HG03378 (cell line): ENCODE measurements around the gene CCDC186.

Experiments
- ATAC-seq: cut with Tn5 transposase; IDR thresholded peaks from one replicate; pipeline ENCODE4 v1.9.1; 2021; ENCODE audit warnings: mild to moderate bottlenecking, moderate library complexity; ENCODE audit not compliant: unreplicated experiment

The CCDC186 gene

DNA sequence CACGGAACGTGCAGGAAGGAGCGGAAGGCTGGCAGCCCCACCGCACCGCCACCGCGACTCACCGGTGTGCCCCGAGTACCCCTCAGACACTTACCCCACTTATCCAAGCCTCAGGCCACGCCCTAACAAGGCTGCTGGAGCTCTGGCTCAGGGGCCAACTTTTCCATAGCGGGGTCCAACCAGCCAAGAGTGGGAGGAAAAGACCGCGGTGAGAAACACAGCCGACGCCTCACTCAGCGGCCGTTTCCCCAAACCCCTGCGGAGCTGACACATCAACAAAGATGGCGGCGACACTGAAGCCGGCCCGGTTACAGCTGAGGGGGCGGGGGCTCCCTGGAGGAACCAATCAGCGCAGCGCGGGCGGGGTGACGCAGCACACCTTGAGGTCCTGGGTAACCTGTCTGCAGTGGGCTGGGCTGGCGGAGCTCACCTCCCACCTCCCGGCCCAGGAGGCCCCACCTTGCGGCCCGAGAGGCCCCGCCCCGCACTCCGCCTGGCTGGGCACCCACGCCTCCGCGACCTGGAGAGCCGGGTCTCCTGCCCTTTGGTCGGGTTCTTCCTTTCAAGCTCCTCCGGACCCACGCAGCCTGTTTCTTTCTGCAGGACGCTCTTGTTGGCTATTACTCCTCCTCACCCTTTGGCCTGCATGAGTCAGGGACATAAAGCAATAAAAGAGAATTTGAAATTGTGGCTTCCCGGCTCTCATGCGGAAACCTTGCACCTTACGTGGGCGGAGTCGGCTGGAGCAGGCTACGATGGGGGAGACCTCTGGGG is at the start of gene CCDC186:
Gene CCDC186 (minus strand): TSS at position 283 of the 774 bp plus-strand sequence. CDS start 10,935 bp downstream, outside the sequence.
- ATAC-seq, result peak; percentile 93

DNA sequence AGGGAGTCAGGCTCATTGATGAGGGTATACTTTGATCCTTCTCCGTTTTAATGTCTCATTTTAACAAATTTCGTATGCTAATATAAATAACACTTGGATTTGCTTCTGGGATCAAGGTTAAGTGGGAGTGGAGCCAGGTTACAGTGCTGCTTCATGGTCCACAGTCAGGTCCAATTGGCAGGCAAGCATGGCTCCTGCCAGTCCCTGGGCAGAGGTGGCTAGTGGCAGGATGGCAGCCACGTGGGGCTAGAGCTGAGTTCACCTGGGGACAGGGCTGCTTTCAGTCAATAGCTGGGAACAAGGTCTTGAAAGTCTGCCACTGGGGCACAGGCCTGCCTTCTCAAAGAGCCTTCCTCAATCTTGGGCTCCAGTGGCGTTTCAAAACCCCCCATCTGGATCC is 49.1 kb upstream of the CCDC186 start:
- no peak for ATAC-seq

DNA sequence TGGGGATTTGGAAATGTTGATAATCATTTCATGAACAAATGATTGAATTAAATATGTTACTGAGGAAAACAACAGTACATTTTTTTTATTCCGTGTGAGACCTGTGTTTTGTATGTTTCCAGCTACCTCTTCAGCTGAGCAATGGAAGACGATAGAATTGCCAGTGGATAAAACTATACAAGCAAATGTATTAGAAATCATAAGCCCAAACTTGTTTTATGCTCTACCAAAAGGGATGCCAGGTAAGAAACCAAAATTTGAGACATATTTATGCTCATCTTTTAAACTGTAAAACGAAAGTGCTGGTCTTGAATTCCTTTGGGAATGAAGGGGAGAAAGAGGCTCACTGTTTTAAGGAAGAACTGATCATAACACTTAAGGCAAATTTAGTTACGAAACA is 47.2 kb upstream of the CCDC186 start:
- ATAC-seq, result no peak

DNA sequence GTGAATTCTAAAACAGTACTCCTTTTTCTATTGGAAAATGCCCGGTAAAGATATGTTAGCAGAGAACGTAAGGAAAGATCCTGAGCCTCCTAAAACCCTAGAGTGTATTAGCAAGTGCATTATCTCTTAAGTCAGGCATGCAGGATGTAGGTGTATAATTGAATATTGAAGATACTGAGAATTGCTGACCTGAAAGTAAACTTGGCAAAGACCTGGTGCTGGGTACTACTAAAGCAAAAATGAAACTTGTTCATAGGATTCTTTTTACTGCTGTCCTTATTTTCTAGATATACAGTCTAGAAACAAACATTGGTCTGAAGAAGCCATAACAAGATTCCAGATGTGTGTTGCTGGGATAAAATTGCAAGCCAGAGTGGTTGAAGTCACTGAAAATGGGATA is 46.3 kb upstream of the CCDC186 start:
- ATAC-seq, result no peak

DNA sequence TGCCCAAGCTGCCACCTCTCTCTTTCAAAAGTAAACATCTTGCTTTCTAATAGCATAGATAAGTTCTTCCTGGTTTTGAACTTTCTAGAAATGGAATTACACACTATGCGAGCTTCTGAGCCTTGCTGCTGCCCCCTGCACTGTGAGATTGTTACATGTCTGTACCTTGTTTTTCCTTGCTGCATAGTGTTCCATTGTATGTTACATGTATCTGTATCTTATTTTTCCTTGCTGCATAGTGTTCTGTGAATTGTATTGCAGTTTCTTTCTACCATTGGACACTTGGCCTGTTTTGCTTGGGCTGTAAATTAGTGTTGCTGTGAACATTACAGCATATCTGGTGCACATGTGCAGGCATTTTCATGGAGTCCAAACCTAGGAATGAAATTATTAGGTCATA is 41.0 kb upstream of the CCDC186 start:
- no peak for ATAC-seq

DNA sequence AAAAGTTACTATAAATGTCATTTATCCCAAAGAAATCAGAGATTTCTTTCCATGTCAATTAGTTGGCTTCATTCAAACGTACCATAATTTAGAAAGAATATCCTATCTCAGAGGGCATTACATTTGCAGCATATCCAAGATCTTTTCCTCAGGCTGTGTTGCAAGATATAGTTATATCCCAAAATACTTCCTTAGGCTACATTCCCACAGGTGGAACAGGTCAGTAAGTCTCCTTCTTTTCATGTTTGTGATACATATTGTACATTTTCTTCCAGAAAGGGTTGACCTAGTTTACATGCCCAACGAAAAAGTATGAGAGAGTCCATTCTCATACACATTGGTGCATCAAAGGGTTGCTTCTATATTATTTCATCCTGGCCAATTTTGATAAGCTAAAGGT is 38.1 kb upstream of the CCDC186 start:
- no peak for ATAC-seq

DNA sequence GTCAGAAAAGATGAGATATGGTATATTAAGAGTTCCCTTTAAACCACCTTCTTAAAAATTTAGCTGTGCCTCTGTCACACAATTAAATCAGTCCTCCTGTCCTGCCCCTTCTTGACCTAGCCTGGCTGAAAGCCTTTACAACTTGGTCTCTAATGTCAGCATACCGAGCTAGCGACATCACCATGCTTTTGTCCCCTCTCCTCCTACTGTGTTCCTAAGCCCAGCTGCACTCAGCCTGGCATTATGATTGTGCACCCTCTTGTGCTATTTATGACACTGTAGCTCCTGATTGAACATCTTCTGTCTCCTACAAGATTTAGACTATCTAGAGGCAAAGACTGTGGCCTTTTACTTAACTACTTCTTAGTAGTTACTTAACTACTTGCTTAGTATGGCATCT is 34.3 kb upstream of the CCDC186 start:
- no peak for ATAC-seq

DNA sequence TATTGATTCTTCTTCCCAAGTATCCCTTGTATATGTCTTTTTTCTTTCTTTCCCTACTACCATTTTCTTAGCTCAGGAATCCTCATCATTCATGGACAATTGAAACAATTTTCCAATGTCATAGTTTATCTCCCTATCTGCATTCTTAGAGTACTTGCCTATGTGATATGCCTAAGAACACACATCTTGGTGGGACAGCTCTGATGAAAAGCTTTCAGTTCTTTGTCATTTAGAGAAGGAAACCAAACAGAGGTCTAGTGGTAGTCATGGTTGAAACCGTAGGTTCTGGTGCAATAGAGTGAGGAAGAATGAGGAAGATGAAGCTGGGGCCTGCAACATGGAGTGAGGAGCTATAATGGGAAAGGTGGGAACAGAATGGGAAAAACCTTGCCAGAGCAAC is 33.3 kb upstream of the CCDC186 start:
- no peak for ATAC-seq

DNA sequence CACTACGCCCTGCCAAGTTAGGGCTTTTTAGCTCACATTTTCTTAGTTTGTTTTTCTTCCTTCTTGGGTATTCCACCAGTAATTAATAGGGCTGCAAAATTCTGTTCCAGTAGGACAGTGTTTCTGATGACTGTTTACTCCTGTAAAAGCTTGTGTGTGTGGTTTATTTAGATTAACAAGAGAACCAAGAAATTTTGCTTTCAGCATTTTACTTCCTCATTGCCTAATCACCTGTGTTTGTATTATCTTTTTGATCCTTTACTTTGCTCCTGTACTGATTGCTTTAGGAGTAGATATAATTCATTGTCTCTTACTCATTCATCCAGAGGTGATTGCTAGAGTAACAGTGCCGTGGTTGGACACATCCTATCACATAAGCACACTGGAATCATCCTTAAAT is 32.9 kb upstream of the CCDC186 start:
- no peak for ATAC-seq

DNA sequence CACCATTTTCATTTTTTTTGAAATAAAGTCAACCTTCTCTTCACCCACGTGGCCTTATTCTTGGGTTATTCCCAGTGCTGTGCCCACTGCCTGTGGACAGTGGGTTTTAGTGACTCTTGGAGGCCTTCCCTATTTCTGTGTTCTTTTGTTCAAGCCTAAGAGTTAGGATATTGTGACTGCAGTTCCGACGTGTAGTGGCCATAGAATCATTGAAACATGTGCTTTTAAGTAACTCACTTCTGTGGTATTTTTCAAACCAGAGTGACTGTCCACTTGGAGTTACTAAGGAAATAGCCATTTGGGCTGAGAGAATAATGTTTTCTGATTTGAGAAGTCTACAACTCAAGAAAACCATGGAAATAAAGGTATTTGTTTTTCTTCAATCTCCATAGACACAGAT is 28.8 kb upstream of the CCDC186 start:
- ATAC-seq, result no peak

DNA sequence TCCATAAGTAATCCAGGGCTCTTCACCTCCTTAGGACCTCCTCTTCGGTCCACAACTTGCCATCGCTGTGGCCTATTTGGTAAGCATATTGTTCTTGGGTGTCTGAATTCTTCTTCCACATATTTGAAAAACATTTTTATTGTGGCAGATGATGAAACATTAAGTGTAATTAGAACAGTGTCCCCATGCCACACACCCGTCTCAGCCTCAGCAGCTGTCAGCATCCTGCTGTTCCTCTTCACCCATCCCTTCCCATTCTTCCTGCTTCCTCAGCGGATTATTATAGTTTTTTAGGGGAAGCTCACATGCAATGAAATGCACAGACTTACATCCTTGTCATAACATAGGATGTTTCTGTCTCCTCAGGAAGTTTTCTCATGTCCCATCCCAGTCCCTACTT is 25.2 kb upstream of the CCDC186 start:
- no peak for ATAC-seq

DNA sequence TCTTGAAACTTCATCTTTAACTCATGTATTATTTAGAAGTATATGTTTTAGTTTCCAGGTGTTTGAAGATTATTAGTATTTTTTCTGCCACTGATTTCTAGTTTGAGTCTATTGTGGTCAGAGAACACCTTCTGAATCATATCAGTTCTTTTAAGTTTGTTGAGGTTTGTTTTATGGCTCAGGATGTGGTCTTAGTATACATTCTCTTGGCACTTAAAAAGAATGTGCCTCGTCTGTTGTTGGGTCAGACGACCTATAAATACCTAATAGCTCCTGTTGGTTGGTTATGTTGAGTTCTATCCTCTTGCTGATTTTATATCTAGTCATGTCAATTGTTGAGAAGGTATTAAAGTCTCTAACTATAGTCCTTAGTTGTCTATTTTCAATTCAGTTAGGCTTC is 21.1 kb upstream of the CCDC186 start:
- peak; percentile 96 for ATAC-seq

DNA sequence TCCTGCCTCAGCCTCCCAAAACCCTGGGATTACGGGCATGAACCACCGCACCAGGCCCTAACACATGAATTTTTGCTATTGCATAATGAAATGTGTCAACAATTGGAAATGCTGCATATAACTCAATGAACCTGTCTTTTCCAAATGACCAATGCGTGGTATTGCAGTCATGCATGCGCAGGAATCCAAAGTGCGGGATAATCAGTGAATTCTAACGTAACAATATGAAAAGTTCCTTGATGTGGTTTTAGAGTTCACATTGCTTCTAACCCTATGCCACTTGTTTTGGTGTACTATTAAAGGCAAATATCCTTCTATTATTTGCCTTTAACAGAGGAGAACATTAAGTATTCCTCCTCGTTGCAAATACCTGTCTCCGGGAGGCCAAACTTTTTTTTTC is 15.7 kb upstream of the CCDC186 start:
- no peak for ATAC-seq

DNA sequence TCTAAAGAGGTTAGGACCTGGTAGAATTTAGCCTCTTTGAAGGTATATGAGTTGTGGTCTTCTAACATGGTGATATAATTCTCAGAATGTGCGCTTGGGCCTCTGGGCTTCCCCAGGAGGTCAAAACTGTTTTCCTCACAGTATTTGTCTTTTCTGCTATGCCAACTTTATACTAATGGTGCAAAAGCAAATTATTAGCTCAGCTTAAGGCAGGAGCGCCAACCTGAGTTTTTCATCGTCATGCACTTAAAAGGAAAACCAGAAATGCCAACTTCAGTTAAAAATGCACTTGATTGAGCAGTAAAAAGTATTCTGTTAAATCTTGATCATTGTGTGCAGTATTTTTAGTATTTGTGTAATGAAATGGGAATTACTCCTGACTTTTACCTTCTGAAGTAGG is 14.9 kb upstream of the CCDC186 start:
- no peak for ATAC-seq

DNA sequence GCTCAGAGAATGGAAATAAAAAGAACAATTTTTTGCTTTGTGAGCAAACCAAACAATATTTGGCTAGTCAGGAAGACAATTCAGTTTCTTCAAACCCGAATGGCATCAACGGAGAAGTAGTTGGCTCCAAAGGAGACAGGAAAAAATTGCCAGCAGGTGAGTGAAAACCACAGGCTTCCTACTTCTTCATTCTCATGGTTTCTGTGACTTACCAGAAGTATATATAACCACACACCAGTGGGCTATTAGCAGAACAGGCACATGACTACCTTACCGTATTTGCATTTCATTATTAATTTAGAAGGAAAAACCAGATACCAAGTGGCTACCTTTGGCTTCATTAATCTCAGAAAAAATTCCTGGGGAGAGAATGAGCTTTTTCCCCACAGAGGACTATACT is 14.0 kb upstream of the CCDC186 start:
- ATAC-seq, result no peak

DNA sequence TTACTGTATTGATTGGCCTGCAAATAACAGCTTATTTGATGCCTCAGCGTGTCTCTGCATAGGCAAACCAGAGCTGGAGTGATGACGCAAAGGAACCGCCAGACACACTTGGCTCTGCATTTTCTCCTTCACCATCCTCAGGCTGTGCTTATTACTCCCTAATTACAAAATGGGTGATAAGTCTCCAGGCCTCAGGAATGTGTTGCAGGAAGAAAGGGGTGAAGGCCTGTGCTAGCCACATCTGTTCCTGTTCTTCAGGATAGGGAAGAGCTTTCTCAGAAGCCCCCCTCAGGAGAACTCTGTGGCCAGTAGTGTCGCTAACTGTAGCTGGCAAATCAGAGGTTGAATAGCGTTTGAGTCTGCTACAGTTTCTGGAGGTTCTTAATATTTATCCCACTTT is 10.3 kb upstream of the CCDC186 start:
- no peak for ATAC-seq

DNA sequence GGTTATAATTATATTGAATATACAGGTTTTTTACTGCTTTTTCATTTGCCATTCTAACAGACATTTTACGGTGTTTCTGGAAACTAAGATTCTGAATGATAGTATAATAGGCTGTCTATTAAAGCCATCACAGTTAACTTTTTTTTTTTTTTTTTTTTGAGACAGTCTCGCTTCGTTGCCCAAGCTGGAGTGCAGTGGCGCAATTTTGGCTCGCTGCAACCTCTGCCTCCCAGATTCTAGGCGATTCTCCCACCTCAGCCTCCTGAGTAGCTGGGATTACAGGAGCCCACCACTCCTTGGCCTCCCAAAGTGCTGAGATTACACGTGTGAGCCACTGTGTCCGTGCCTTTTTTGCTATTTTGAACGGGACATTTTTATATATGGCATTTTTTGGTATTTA is 9.6 kb upstream of the CCDC186 start:
- ATAC-seq, result no peak

DNA sequence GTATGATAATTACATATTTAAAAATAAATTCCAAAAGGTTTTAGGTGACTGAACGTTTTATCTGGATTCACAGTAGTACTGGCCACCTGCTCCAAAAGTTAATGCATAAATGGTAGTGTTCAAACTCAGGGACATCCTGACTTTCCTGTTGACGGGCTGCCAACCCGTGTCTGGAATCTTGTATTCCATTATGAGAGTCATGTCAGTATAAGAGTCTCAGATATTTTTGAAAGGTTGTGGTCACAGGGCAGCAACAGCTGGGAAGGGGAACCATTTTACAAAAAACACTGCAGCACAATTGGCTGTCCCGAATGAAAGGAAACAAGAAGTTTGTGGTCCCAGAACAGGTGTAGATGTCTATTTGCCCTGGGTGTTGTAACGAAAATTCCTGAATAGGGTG is 8.0 kb upstream of the CCDC186 start:
- no peak for ATAC-seq

DNA sequence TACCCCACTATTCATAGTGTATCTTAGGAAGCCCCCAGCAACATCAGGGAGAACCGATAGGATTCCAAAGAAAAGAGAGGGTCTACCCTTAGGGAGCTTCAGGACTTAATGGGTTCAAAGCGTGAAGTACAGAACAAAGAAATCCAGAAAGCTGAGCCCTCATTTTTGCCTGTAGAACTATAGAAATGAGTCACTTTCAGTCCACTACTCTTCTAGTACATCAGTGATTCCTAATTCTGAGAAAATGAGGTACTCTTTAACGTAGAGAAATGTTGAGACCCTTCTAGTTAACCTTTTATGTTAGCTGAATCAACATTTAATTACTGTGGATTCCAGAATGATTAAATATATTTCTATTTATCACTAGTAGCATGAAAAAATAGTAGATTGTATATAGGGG is 6.9 kb upstream of the CCDC186 start:
- ATAC-seq, result no peak

DNA sequence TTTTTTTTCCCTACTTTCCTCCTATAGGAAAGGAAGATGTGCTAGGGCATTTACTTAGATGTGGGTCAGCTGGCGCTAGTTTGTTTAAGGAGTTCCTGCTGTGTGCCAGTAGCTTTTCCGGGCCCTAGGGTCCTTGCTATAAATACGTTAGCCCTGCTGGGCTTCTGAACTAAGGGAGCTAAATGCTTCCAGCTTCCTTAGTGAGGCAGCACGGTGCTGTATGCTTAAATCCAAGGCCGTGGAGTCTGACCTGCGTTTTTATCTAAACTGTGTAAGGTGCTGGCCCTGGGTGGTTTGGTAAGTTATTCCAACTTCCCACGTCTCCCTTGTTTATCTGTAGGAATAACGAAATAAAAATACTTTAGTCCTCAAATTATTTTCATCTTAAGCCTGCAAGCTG is 5.7 kb upstream of the CCDC186 start:
- ATAC-seq, result no peak

DNA sequence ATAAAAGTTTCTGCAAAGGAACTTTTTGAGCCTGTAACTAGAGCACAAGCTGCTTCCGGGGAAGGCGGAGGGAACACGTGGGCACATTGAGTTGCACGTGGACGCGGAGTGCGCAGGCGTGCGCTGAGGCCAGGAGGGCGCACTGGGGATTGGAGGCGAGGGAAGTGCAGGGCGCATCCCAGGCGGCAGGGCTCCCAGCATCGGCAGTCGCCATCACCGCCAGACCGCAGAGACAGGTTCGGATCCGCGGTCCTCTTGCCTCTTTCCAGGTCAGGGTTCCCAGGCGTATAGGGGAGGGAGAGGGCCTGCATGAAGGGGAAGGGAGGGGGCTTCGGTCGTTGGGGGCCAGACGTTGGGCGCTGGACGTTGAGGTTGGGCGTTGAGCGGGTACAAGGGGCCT is 5.1 kb upstream of the CCDC186 start, which contains the start of gene TDRD1:
Gene TDRD1 (plus strand): TSS at position 206 of the 400 bp plus-strand sequence. CDS start 8,479 bp downstream, outside the sequence.
- no peak for ATAC-seq

DNA sequence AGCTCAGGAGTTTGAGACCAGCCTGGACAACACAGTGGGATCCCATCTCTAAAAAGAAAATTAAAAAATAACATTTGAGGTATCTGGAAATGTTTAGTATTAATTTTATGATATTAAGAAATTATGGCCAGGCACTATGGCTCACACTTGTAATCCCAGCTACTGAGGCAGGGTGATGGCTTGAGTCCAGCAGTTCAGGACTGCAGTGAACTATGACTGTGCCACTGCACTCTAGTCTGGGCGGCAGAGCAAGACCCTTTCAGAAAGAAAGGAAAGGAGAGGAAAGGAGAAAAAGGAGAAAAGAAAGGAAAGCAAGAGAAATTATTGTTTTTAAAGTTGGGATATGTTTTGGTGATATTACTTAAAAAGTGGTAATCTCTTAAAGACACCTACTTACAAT is 2.5 kb upstream of the CCDC186 start:
- no peak for ATAC-seq

DNA sequence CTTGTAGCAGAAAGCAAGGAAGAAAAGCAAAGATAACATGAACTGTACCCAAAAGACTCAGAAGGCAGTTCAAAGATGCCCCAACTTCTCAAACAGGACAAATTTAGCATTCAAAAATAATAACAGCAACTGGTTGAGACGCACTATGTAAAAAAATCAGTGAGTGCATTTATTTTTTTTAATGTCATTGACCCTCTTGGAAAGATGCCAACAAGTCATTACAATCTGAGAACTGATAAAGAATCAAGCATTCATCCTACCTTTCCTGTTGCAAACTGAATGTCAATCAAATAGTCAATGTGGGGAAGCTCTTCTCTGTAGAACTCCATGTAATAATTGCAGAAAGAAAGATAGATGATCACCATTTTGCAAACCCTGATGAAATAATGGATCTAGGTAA is 1.7 kb upstream of the CCDC186 start:
- no peak for ATAC-seq
